Caki2 (cell line): Measurements from ENCODE around the gene SIPA1L3. TPM values are rescaled to one million over a fixed set of nuclear protein-coding genes. Genes with fewer than 3 reads are reported as not detected.
"Not testable (repeated sequence)": the region's sequence is repeated elsewhere in the genome, so short reads cannot be mapped to it uniquely, and the experiment has no call there.

Experiments used
- DNase-seq: peaks from one replicate; pipeline ENCODE4 v3.0.0-alpha.2; 2015; ENCODE audit warnings: low read depth
- in situ Hi-C: cut with HindIII; loops from 2 replicates; pipeline ENCODE4 v1.10.0; 2016; ENCODE audit warnings: low sequenced_read_pairs, low pct_unique_long_range_greater_than_20kb, mixed read lengths
- total RNA-seq: library from RNA; depleted of rRNA; stranded (reverse); fragments of >200 nt; shearing (Covaris generic); gene quantifications from 2 replicates; pipeline ENCODE4 v1.2.3, GENCODE V29; 2014; ENCODE audit warnings: low replicate concordance

The SIPA1L3 gene
- total RNA-seq, 1 experiment from 2014 or later, result 39.9 TPM

DNA sequence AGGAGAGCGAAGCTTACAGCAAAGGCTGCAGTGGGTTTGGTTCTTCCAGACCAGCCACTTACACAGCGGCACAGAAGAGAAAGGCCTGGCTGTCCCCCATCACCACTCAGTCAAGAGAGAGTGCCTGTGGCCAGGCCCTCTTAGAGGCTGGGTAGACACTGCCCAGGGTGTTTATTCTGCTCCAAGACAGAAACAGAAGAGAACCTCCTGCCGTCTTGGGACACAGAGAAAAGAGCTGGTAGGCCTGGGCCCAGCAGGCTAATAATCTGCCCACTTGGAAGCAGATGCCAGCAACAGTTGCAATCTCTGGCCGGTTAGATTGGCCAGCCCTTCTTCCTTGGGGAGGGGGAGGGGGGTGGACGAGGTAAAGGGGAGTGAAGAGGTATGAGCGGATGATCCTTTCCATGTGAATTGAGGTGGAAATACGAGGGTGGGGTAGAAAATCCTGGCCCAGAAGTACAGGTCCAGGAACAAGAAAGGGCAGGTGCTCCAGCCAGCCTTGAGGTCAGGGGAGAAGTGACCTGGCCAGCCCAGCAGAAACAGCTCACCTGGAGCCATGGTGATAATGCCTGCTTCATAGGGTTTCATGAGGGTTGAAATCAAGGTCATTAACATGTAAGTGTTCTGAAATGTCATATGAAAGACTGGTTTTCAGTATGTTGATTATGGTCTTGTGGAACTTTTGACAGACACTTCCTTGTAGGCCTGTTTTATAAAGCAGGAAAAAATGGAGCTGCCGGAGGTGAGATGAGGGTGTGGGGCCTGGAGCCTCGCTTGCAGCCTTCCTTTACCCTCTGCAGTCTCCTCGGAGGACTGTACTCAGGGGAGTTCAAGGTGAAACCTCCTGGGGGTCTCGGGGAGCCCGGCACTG, 116.9 kb downstream of the SIPA1L3 start:
- DNase-seq, result no peak
- in situ Hi-C loops, result no loop called here

DNA sequence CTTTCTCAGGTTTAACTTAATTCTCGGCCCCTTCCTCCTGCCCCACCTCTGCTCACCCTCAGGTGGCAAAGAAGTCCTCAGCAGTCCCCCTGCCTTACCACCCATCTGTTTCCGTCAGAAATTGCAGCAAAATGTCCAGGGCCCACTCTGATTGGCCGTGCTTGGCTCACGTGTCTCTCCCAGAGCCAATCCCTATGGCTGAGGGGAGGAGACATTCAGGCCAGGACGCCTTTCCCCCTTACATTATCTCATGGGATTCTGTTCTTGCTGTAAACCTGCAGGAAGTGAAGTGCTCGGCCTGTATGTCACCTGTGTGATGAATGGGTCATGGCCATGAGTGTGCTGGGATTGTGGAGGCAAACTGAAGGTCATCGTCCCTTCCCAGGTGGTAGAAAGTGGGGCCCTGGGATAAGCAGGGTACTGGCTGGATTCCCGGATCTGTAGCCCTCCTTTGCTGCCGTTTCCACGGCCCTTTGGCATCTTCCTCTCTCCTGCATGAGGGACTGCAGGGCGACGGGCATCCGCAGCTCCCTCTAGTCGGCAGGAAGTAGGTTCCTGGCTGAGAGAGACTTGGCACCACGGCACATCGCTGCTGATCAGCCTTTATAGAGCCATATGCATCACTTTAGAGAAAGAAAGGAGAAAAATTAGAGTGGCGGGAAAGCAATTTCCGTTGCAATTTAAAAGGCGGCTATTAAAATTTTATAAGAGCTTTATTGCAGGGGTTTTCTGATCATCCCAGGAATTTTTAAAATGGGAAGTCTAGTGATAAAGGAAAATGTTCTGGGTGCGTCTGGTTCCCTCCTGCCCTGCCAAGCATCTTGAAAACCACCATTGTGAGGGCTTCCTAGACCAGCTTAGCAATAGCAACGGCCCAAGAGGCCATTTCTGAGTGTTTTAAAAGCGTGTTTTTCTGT, 118.2 kb downstream of the SIPA1L3 start:
- in situ Hi-C loops, result loop anchor here (25.0 kb wide), 1 partner anchor 112 kb away; no protein-coding TSS in a partner anchor
- no peak for DNase-seq

DNA sequence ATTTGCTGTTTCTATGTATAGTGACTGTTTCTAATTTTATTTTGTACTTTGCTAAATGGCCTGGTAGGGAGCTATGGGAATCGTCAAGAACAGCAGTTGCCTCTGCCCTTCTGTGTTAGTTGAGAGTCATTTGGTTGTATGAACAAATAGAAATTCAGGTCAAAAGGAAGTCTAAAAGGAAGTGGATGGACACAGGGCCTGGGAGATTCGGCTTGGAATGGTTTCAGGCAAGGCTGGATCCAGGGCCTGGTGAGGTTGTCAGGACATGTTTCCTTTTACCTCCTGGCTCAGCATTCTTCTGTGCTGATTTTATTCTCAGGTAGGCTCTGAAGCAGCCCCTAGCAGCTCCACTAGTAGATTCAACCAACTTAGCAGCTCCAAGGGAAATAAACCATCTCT, 118.9 kb downstream of the SIPA1L3 start:
- in situ Hi-C loops, result loop anchor here (25.0 kb wide), 1 partner anchor 111 kb away; no protein-coding TSS in a partner anchor

DNA sequence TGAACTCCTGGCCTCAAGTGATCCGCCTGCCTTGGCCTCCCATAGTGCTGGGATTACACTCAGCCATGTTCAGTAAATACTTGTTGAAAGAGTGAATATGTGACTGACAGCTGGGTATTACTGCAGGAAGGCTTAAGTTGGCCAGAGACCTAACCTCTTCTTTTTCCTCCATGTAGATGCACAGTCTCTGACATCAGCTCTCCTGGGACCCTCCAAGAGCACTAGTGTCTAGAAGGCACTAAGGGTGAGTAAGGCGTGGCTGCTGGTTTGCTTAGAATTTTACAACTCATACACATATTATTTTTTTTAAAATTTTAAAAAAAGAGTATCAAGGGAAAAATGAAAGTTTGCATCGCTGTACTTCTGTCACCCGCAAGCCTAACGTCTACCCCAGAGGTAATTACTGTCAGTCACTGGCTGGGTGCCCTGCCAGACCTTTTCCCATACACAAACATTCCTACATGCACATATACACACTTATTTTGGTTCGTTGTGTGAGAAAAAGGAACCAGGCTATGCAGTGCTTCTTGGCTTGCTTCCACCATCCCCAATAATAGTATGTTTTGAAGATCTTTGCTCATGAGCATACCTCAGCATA, 122.0 kb downstream of the SIPA1L3 start:
- no peak for DNase-seq
- in situ Hi-C loops, result loop anchor here (25.0 kb wide), 1 partner anchor 108 kb away; no protein-coding TSS in a partner anchor

More for the DNA sequence above, 118.9 kb downstream of the SIPA1L3 start:
- no peak for DNase-seq

DNA sequence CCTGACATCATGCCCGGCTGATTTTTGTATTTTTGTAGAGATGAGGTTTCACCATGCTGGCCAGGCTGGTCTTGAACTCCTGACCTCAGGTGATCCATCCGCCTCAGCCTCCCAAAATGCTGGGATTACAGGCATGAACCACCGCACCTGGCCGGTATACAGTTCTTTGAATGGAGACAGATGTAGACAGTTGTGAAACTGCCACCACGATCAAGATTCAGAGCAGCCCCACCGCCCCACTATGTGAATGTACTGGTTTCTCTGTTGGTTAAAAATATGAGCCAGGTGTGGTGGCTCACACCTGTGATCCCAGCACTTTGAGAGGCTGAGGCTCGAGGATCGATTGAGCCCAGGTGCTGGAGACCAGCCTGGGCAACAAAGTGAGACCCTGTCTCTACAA, 123.0 kb downstream of the SIPA1L3 start:
- in situ Hi-C loops, result loop anchor here (25.0 kb wide), 1 partner anchor 107 kb away; no protein-coding TSS in a partner anchor
- not testable (repeated sequence) for DNase-seq

DNA sequence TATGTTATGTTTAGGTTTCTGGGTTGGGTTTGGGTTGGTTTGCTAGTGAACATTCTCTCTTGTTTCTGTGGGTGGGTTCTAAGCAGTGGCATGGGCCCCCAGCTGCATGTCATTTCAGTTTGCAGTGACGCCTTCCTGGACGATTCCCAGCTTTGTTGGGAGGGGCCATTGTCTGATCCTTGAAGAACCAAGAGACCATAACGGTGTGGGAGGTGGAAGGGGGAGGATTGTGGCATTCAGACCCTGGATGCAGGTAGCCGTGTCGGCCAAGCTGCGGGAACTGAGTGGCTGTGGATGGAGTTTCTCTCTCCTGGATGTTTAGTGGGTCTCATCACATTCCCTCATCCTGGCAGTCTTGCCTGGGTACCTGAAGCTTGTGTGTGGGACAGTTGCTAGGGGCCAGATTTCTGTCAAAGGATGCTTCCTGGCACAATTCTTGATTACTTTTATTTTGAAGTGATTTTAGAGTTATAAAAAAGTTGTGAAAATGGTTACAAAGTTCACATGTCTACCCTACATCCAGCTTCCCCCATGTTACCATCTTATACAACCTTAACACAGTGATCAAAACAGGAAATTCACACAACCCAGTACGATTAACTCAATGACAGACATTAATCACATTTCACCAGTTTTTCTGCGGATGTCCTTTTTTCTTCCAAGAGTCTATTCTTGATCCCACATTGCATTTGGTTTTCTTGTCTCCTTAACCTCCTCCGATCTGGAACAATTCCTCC, 123.8 kb downstream of the SIPA1L3 start:
- in situ Hi-C loops, result loop anchor here (25.0 kb wide), 1 partner anchor 106 kb away; no protein-coding TSS in a partner anchor
- no peak for DNase-seq

DNA sequence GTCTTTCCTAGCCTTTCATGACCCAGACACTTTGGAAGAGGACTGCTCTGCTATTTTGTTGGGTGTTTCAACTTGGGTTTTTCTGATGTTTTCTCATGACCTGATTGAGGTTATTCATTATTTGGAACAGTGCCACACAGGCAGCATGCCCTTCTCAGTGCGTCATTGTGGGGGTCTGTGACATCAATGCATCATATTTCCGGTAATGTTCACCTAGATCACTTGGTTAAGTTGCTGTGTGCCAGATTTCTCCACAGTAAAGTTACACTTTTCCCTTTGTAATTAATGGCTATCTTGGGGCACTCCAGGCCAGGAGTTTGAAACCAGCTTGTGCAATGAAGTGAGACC, 124.4 kb downstream of the SIPA1L3 start:
- DNase-seq, result no peak
- in situ Hi-C loops, result loop anchor here (25.0 kb wide), 1 partner anchor 106 kb away; no protein-coding TSS in a partner anchor

DNA sequence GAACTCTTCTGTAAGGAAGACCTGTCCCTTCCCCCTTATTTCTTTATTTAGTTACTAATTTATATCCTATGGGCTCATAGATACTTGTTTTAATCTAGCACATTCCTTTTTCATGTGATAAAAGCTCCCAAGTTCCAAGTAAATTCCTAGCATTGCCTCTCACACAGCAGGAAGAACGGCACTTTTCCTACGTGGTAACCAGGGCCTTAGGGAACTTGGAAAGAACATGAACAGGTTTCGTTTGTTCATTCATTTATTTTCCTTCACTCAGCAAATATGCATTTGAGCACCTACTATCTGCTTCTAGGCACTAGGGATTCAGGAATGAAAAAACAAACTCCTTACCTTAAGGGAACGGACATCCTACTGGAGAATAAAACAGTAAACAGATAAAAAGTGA, 125.1 kb downstream of the SIPA1L3 start:
- no peak for DNase-seq

DNA sequence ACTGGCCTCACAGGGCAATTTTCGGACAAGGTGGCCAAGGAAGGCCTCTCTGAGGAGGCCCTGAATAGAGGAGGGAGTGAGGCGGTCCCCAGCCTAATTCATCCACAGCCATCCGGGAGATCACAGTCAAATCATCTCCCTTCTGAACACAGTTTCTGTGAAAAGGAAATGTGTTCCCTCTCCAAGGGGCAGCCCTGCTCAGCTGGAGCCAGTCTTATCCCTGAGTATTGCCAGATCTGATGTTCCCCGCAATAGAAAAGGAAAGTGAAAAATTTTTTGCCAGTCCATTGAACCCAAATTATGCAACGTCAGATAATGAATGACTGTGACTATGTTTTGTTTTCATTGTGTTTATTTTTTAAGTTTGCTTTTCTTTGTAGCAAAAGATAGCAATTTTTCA, 125.9 kb downstream of the SIPA1L3 start:
- in situ Hi-C loops, result loop anchor here (25.0 kb wide), 1 partner anchor 104 kb away; no protein-coding TSS in a partner anchor
- no peak for DNase-seq

More for the DNA sequence above, 125.1 kb downstream of the SIPA1L3 start:
- in situ Hi-C loops, result loop anchor here (25.0 kb wide), 1 partner anchor 105 kb away; no protein-coding TSS in a partner anchor

DNA sequence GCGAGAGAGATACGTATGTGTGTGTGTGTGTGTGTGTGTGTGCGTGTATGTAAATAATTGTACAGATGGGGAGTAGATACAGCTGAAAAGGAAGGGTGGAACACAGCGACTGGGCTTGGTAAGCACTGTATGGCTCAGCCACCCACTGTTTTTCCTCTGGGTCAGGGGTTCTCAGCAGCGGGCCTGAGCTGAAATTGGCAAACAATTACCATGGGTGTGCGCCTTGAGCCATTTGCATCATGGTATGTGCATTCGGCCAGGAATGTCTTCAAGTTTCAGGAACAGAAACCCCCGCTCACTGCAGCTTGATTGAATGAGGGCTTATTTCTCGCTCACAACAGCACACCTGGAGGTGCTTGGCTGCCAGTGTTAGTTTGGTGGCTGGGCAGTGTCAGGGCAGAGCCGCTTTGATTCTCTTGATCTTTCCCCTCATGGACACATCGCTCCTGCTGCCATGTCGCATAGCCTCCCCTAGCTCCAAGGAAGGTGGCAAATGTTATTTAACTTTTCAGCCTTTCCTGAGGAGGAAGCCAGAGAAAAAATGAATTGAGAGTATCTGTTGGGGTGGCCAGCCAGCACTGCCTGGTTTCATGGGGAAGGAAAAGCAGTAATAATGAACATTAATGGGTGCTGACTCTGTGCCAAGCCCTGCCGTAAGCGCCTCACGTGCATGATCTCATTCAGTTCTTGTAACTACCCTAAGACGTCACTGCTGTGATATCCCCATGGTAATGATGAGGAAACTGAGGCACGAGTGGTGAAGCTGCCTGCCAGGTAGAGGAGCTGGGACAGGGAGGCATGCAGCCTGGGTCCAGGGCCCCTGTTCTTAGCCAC, 126.9 kb downstream of the SIPA1L3 start:
- no peak for DNase-seq
- in situ Hi-C loops, result loop anchor here (25.0 kb wide), 1 partner anchor 103 kb away; no protein-coding TSS in a partner anchor

DNA sequence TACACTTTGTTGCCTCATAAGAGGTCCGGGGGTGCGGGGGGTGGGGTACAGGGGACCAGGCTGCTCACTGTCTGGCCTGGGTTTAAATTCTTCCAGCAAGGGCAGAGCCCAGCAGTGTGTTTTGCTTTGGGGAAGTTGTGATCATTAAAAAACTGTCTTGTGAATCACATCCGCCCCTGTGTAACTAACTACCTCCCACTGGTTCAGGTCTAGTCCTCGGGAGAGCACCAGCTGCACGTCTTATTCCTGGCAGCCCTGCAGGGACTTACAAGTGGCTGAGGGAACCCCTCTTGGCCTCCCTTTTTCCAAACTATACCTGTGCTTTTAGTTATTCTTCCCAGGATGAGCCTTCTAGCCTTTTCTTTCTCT, 127.5 kb downstream of the SIPA1L3 start:
- in situ Hi-C loops, result loop anchor here (25.0 kb wide), 1 partner anchor 103 kb away; no protein-coding TSS in a partner anchor
- DNase-seq, result no peak

DNA sequence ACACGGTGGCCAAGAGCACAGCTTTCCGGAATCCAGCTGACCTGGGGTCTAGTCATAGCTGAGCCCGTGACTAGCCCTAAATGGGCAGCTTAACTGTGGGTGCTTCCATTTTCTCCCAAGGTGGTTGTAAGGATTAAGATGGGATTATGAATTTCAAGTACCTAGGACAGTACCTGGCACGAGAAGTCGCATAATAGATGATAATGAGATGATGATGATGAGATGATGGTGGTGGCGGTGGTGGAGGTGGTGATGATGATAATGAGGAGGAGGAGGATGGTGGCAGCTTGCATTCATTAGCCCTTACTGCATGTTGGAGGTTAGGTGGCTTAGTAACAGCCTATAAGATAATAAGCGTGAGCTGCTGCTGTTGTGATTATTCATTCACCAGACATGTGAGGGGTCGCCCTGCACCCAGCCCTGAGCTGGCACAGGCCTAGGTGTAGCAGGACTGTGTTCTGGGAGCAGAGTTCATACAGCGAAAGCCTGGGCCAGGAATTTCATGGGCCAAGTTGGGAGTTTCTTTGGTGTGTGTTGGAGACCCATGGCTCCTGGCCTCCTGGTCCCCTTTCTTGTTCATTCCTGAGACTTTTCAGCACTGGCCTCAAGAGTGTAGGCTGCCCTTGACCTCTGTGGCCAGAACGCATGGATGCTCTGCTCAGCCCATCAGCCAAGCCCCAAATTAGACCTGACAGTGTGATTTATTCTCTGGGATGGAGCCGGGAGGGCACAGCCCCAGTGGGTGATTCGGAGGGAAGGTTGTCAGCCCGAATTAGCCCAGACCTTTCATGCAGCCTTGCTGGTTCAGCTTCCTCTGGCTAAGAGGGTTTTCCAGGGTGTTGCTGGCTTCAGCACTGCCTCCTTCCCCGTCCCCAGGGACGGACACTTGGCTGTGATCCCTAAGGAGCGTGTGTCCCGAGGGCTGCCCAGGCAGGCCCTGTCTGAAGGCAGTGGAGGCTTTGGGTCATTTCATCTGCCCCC, 128.8 kb downstream of the SIPA1L3 start:
- in situ Hi-C loops, result loop anchor here (25.0 kb wide), 1 partner anchor 101 kb away; no protein-coding TSS in a partner anchor
- DNase-seq, result no peak

DNA sequence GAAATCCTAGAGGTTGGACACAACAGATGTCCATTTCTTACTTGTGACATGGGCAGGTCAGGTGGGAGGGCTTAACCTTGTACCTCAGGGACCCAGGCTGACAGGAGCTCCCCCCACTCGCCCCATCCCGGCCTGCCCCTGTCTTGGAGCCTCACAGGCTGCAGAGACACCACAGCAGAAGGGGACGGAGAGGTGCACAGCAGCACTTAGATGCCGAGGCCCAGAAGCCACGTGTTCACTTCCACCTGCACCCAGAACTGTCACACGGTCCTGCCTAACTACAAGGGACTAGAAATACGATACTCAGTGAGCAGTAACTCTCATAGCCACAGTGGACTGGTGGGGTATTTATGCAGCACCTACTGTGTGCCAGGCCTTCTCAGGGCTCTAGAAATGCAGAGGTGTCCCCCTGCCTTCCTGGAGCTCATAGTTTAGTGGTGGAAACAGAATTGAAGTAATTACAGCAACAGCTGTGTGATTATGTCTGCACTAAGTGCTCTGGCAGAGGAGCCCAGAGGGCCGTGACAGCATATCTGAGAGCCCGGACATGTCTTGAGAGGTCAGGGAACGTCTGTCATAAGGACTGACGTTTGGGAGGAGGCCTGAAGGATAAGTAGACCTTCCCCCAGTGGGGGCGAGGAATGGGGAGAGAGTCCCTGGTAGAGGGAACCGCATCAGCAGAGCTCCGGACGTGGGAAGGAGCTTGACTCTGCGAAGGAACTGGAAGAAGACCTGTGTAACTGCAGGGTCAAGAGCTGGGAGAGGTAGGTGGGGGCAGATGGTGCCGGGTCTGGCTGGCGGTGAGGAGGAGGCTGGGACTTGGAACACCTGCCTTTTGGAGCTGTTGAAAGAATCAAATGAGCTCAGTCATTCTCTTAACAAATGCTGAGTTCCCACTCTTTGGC, 130.0 kb downstream of the SIPA1L3 start:
- no peak for DNase-seq
- in situ Hi-C loops, result loop anchor here (25.0 kb wide), 1 partner anchor 100 kb away; no protein-coding TSS in a partner anchor

DNA sequence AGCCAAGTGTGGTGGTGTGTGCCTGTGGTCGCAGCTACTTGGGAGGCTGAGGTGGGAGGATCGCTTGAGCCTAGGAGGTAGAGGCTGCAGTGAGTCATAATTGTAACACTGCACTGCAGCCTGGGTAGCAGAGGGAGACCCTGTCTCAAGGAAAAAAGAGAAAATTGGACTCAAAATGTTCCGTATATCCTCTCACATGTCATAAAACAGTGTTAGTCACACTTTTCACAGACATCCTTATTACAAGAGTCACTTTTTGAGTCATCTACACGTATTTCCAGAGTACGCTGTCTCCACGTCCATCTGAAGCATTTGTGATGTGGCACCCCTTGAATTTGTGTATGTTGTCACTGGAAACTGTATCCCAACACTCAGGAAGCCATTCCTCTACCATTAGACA, 133.0 kb downstream of the SIPA1L3 start:
- DNase-seq, result no peak
- in situ Hi-C loops, result loop anchor here (25.0 kb wide), 1 partner anchor 97 kb away; no protein-coding TSS in a partner anchor
